H9 (cell line): ENCODE data around the gene POLR3C. TPM values are rescaled to one million over a fixed set of nuclear protein-coding genes. Genes with fewer than 3 reads are reported as not detected.

Experiments used
- DNase-seq: peaks from one replicate; pipeline ENCODE4 v3.0.0-alpha.2; 2017
- H2AFZ ChIP-seq: one replicate; pipeline ENCODE4 v1.6.1; 2013; ENCODE audit warnings: mild to moderate bottlenecking, low read length, control low read depth, moderate library complexity
- H2AK5ac ChIP-seq: 2 replicates; pipeline ENCODE4 v1.6.1; 2013; ENCODE audit warnings: low read length, control low read depth, mixed read lengths; ENCODE audit not compliant: insufficient read length
- H2BK120ac ChIP-seq: one replicate; pipeline ENCODE4 v1.6.1; 2013; ENCODE audit warnings: low read depth, mild to moderate bottlenecking, low read length, control low read depth, inconsistent platforms; ENCODE audit not compliant: poor library complexity, severe bottlenecking
- H2BK12ac ChIP-seq: 2 replicates; pipeline ENCODE4 v1.6.1; 2013; ENCODE audit warnings: low read length, control low read depth, mixed read lengths, low read depth; ENCODE audit not compliant: insufficient read length
- H2BK15ac ChIP-seq: 2 replicates; pipeline ENCODE4 v1.6.1; 2013; ENCODE audit warnings: low read depth, low read length, control low read depth
- H2BK20ac ChIP-seq: one replicate; pipeline ENCODE4 v1.6.1; 2013; ENCODE audit warnings: low read depth, mild to moderate bottlenecking, low read length, control low read depth, inconsistent platforms; ENCODE audit not compliant: poor library complexity, severe bottlenecking
- H2BK5ac ChIP-seq: 2 replicates; pipeline ENCODE4 v1.6.1; 2013; ENCODE audit warnings: low read length, control low read depth, mixed read lengths; ENCODE audit not compliant: insufficient read length
- H3K14ac ChIP-seq: 2 replicates; pipeline ENCODE4 v1.6.1; 2013; ENCODE audit warnings: low read length, control low read depth; ENCODE audit not compliant: insufficient read depth
- H3K18ac ChIP-seq: 2 replicates; pipeline ENCODE4 v1.6.1; 2013; ENCODE audit warnings: low read depth, mild to moderate bottlenecking, mixed read lengths, low read length, control low read depth; ENCODE audit not compliant: insufficient read length
- H3K23ac ChIP-seq: 2 replicates; pipeline ENCODE4 v1.6.1; 2013; ENCODE audit warnings: low read length, control low read depth, mixed read lengths, low read depth; ENCODE audit not compliant: insufficient read length
- H3K23me2 ChIP-seq: 2 replicates; pipeline ENCODE4 v1.6.1; 2013; ENCODE audit warnings: low read depth, mild to moderate bottlenecking, mixed read lengths, low read length, control low read depth; ENCODE audit not compliant: insufficient read length, poor library complexity, severe bottlenecking
- H3K27ac ChIP-seq: 2 replicates; pipeline ENCODE4 v1.5.1; 2013; ENCODE audit warnings: low read length, control low read depth, mixed read lengths, low read depth; ENCODE audit not compliant: insufficient read length
- H3K27me3 ChIP-seq: 2 replicates; pipeline ENCODE4 v1.6.1; 2013; ENCODE audit warnings: low read length, control low read depth, inconsistent platforms; ENCODE audit not compliant: insufficient read depth
- H3K4ac ChIP-seq: 2 replicates; pipeline ENCODE4 v1.6.1; 2013; ENCODE audit warnings: low read depth, mild to moderate bottlenecking, control low read depth, inconsistent platforms, low read length, moderate library complexity
- H3K4me1 ChIP-seq: 2 replicates; pipeline ENCODE4 v1.6.1; 2013; ENCODE audit warnings: low read length, control low read depth, inconsistent platforms; ENCODE audit not compliant: insufficient read depth
- H3K4me2 ChIP-seq: 2 replicates; pipeline ENCODE4 v1.6.1; 2013; ENCODE audit warnings: low read length, control low read depth, mixed read lengths; ENCODE audit not compliant: insufficient read length, insufficient read depth
- H3K56ac ChIP-seq: 2 replicates; pipeline ENCODE4 v1.6.1; 2013; ENCODE audit warnings: low read depth, mild to moderate bottlenecking, mixed read lengths, low read length, control low read depth; ENCODE audit not compliant: insufficient read length
- H3K79me1 ChIP-seq: 2 replicates; pipeline ENCODE4 v1.6.1; 2013; ENCODE audit warnings: low read depth, mild to moderate bottlenecking, moderate library complexity, low read length, control low read depth, inconsistent platforms; ENCODE audit not compliant: insufficient read depth, poor library complexity, severe bottlenecking
- H3K79me2 ChIP-seq: 2 replicates; pipeline ENCODE4 v1.6.1; 2013; ENCODE audit warnings: low read length, control low read depth, inconsistent platforms; ENCODE audit not compliant: insufficient read depth
- H3K9ac ChIP-seq: 2 replicates; pipeline ENCODE4 v1.6.1; 2013; ENCODE audit warnings: low read length, control low read depth, mixed read lengths; ENCODE audit not compliant: insufficient read length; ENCODE audit errors: extremely low read depth
- H3K9me3 ChIP-seq: one replicate; pipeline ENCODE4 v1.6.1; 2013; ENCODE audit warnings: low read depth, low read length, inconsistent platforms; ENCODE audit not compliant: control insufficient read depth
- H3T11ph ChIP-seq: one replicate; pipeline ENCODE4 v1.6.1; 2013; ENCODE audit warnings: mild to moderate bottlenecking, low read length, control low read depth, inconsistent platforms
- H4K20me1 ChIP-seq: one replicate; pipeline ENCODE4 v1.6.1; 2013; ENCODE audit not compliant: control insufficient read depth, insufficient read length, insufficient read depth
- H4K5ac ChIP-seq: 2 replicates; pipeline ENCODE4 v1.6.1; 2013; ENCODE audit warnings: low read depth, mild to moderate bottlenecking, mixed read lengths, low read length, control low read depth; ENCODE audit not compliant: insufficient read length
- H4K8ac ChIP-seq: replicated peaks from 2 replicates; pipeline ENCODE4 v1.6.1; 2013; ENCODE audit warnings: low read length, control low read depth, mixed read lengths, low read depth; ENCODE audit not compliant: insufficient read length
- H4K91ac ChIP-seq: 2 replicates; pipeline ENCODE4 v1.6.1; 2013; ENCODE audit warnings: low read depth, mild to moderate bottlenecking, moderate library complexity, mixed read lengths, low read length, control low read depth; ENCODE audit not compliant: insufficient read length
- H3K27ac Mint-ChIP-seq, 3 experiments: 2 replicates in 2 of 3; 3 replicates in 1 of 3; pipeline ENCODE4 v1.8.0; 2020 to 2021; ENCODE audit warnings: mixed read lengths in 3 of 3, mild to moderate bottlenecking in 1 of 3, moderate library complexity in 1 of 3
- H3K27me3 Mint-ChIP-seq: 2 replicates; pipeline ENCODE4 v1.8.0; 2021; ENCODE audit warnings: low read depth, mild to moderate bottlenecking, moderate library complexity, mixed read lengths
- H3K36me3 Mint-ChIP-seq, 3 experiments: 2 replicates in 2 of 3; 3 replicates in 1 of 3; pipeline ENCODE4 v1.8.0; 2020 to 2021; ENCODE audit warnings: low read depth in 3 of 3, mixed read lengths in 3 of 3; ENCODE audit not compliant: insufficient read depth in 1 of 3
- H3K4me1 Mint-ChIP-seq, 2 experiments: 2 replicates each; pipeline ENCODE4 v1.8.0; 2020; ENCODE audit warnings: mixed read lengths in 2 of 2
- H3K4me3 Mint-ChIP-seq, 2 experiments: 2 replicates in 1 of 2; 3 replicates in 1 of 2; pipeline ENCODE4 v1.8.0; 2020 to 2021; ENCODE audit warnings: mild to moderate bottlenecking in 2 of 2, mixed read lengths in 2 of 2, moderate library complexity in 1 of 2
- H3K9me3 Mint-ChIP-seq, 2 experiments: 2 replicates in 1 of 2; 3 replicates in 1 of 2; pipeline ENCODE4 v1.8.0; 2020; ENCODE audit warnings: mild to moderate bottlenecking in 2 of 2, mixed read lengths in 2 of 2, moderate library complexity in 1 of 2
- WGBS: extraction: QIAGEN DNeasy Blood & Tissue Kit; methylation state at CpG from one replicate; pipeline ENCODE4 v1.1.7; 2013; ENCODE audit warnings: missing lambda C conversion rate, low lambda C conversion rate, mixed read lengths; ENCODE audit not compliant: insufficient read length; ENCODE audit errors: extremely low coverage; 5-methylcytosine and 5-hydroxymethylcytosine counted together
- total RNA-seq: library from RNA; stranded (reverse); gene quantifications from 2 replicates; pipeline ENCODE4 v1.2.1, GENCODE V29; 2021
- TF ChIP-seq, protein P1 (sequence below): fragments of 200-600 bp; sonication (generic); conservative IDR thresholded peaks from 3 replicates; pipeline ENCODE4 v1.8.0; 2021; ENCODE audit warnings: antibody characterized with exemption, mild to moderate bottlenecking

POLR3C gene
- total RNA-seq, 1 experiment from 2014 or later: 37.2 TPM

DNA sequence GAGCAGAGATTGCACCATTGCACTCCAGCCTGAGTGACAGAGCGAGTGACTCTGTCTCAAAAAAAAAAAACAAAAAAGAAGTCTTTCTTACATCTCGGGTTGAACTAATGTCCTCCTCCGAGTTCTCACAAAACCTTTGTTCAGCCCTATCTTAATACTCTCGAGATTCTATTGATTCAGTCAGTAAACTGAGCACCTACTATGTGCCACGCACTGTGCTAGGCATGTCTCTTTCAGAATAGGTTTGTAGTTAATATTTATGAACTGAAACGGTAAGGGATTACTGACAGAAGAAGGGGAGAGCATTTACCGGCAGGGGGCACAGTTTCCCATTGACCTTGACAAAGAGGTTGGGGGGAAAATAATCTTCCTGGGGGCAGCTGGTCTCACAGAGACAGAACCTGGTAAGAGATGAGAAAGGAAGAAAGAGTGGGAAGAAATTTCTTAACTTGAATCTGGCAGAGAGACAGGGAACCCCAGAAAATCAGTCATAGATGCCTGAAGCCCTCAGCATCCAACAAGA lies 31.5 kb downstream of the POLR3C start:
- TF ChIP-seq, protein P1, sequence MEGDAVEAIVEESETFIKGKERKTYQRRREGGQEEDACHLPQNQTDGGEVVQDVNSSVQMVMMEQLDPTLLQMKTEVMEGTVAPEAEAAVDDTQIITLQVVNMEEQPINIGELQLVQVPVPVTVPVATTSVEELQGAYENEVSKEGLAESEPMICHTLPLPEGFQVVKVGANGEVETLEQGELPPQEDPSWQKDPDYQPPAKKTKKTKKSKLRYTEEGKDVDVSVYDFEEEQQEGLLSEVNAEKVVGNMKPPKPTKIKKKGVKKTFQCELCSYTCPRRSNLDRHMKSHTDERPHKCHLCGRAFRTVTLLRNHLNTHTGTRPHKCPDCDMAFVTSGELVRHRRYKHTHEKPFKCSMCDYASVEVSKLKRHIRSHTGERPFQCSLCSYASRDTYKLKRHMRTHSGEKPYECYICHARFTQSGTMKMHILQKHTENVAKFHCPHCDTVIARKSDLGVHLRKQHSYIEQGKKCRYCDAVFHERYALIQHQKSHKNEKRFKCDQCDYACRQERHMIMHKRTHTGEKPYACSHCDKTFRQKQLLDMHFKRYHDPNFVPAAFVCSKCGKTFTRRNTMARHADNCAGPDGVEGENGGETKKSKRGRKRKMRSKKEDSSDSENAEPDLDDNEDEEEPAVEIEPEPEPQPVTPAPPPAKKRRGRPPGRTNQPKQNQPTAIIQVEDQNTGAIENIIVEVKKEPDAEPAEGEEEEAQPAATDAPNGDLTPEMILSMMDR: no peak
- H2BK120ac ChIP-seq: no peak overlapping the region
- peaks cover 4% of the 10 kb centered on the region; the same call in 1 of the 2 replicates for H3K4me1 ChIP-seq
- H3K23me2 ChIP-seq: no peaks in the 10 kb centered on the region
- no peak overlapping the region for H3T11ph ChIP-seq
- peaks cover 52 to 60% (median 57%) of the 10 kb centered on the region in 3 experiments for H3K36me3 Mint-ChIP-seq
- H3K56ac ChIP-seq: no peak overlapping the region
- no peak overlapping the region for H3K18ac ChIP-seq
- no peak overlapping the region for H4K91ac ChIP-seq
- H2BK15ac ChIP-seq: no peak overlapping the region
- no peak overlapping the region for H4K8ac ChIP-seq
- H3K27me3 Mint-ChIP-seq: no peaks in the 10 kb centered on the region; the same call in 1 of the 2 replicates
- no peak overlapping the region for H2AK5ac ChIP-seq
- no peak overlapping the region for H3K27ac ChIP-seq
- no peak overlapping the region for H3K14ac ChIP-seq
- no peak for DNase-seq
- no peak overlapping the region for H3K4me2 ChIP-seq
- H3K9ac ChIP-seq: no peak overlapping the region
- H4K20me1 ChIP-seq: no peaks in the 10 kb centered on the region
- H2BK12ac ChIP-seq: no peak overlapping the region
- no CpG with 5 or more reads among the region's 7 CpGs for WGBS
- H3K9me3 Mint-ChIP-seq: peaks cover 4 to 5% of the 10 kb centered on the region in 2 experiments; a peak in 4 of 5 replicates
- H3K27ac Mint-ChIP-seq: no peak overlapping the region
- H3K27me3 ChIP-seq: no peaks in the 10 kb centered on the region
- H4K5ac ChIP-seq: no peak overlapping the region
- H3K23ac ChIP-seq: no peak overlapping the region
- no peak overlapping the region for H3K4ac ChIP-seq
- H2BK20ac ChIP-seq: no peak overlapping the region
- H3K9me3 ChIP-seq: no peaks in the 10 kb centered on the region
- H3K79me2 ChIP-seq: no peaks in the 10 kb centered on the region
- H2AFZ ChIP-seq: no peak overlapping the region
- H3K79me1 ChIP-seq: peaks cover 3% of the 10 kb centered on the region
- H3K4me1 Mint-ChIP-seq: peaks cover 7 to 14% of the 10 kb centered on the region in 2 experiments
- no peak overlapping the region for H3K4me3 Mint-ChIP-seq
- H2BK5ac ChIP-seq: no peak overlapping the region
